Activated gamma-delta T cell treated with Interleukin-2 at 50 U/mL for 16 hours (primary cell): ENCODE data around the gene HAND2.

Experiments
- DNase-seq: peaks from one replicate; pipeline ENCODE4 v3.0.0-alpha.2; 2020

HAND2 gene

DNA sequence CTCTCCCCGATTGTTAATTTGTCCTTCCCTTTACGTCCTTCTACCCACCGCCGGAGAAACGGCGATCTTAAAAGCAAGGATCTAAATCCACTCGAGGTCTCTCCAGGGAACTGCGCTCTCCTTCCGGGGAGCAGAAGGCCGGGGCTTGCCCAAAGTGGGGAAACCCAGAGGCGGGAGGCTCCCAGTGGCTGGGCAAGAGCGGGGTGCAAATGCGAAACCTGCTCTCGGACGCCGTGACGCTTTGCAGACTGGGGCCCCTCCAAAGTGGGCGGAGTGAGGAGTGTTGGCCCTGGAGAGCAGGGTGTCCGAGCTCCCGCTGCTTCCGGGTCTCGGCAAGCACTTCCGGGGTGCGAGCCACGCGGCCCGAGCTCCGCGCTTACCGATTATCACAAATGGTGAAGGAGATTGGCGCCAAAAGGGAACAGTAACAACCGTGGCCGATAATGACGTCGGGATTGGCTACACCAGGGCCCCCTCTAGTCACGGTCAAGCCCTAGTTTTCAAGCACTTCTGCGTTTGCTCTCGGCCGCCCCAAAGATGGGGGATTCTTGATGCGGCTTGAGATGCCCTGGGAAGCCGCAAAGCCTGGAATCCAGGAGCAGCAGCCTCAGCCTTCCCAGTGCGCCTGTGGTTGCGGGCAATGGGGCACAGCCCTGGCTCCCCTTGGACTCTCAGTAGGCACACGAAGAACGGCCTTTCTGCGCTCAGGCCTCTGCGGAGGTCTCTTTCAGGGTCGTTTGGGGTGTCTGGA, 29.0 kb downstream of the HAND2 start:
- no peak for DNase-seq

DNA sequence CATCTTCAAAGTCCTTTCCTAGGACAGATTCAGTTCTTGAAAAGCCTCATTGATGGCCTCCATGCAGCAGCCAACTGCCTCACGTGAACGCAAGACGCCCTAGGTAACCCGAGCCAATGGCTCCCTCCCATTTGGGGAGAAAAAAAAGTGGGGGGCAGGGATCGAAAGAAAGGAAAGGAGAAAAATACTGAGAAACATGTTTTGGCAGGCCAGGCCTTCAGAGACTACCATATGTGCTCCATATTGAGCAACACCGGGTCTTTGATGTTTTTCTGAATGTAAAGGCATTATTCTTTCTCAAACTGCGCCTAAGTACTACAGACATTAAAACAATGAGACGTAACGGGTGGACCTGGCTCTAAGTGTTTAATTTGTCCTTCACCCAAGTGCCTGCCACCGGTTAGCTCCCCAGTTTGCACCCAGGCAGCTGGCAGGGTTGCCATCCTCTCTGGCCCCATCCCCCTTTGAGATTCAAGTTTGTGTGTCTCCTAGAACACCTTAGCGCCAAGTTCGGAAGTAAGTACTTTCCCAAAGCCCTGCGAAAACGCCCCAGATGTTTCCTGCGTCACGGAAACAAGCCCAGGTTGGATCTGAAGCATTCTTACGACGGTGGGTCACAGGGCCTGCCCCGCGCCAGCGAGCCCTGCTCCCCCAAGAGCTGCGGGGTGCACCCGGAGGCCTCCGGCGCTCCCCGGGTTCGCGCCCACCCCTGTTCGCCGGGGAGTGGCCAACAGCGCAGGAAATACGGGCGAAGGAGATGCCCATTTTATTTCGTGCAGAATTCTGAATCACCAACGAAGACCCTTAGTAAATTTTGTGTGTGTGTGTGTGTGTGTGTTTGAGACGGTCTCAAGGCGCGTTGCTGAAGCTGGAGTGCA, 30.1 kb downstream of the HAND2 start:
- no peak for DNase-seq

- no peak for DNase-seq
Measured at GRCh38 chr4:173498771-173499170, 31.3 kb downstream of the HAND2 start.

DNA sequence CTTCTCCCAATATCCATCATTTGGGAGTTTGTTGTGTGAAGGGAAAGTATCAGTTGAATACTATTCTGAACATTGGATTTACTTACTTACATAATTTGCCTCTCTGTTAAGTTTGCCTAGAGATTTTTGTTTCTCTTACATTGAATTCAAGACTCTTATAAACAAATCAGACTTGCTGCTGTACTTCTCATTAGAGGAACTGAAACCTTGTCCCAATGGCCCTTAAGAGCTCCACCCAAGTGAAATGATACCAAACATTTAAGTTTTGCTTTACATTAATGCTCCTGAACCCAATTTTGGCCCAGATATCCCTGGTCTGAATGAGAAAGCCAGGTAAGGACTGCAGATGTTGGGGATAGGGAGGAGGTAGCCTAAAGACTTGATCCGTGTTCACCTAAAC, 32.0 kb downstream of the HAND2 start:
- DNase-seq: no peak

GRCh38 chr4:173494013-173494970, 35.7 kb downstream of the HAND2 start:
- peak; percentile 39 for DNase-seq

GRCh38 chr4:173493041-173493440, 37.0 kb downstream of the HAND2 start:
- DNase-seq: no peak

- DNase-seq: no peak
Measured at GRCh38 chr4:173492315-173492714, 37.7 kb downstream of the HAND2 start.

- DNase-seq: no peak
Measured at GRCh38 chr4:173490817-173491528, 39.1 kb downstream of the HAND2 start.

- no peak for DNase-seq
Measured at GRCh38 chr4:173490256-173490655, 39.8 kb downstream of the HAND2 start.

DNA sequence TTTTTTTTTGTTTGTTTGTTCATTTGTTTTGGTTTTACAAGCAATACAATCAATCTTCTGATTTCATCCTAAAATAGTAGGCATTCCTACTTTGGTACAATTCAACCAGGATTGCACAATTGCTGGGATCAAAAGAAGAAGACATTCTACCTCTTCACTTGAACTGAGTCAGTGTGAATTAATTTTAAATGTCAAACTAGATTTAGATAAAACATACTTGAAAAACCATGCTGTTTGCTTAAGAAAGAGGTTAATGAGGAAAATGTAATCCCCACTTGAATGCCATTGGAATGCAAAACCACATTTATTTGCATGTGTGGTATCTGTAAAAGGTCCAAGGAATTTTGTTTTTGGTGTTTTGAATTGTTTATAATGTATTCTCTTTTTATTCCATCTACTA, 40.5 kb downstream of the HAND2 start:
- no peak for DNase-seq

GRCh38 chr4:173488656-173489055, 41.4 kb downstream of the HAND2 start:
- DNase-seq: no peak

- DNase-seq: no peak
Measured at GRCh38 chr4:173488074-173488473, 42.0 kb downstream of the HAND2 start.

DNA sequence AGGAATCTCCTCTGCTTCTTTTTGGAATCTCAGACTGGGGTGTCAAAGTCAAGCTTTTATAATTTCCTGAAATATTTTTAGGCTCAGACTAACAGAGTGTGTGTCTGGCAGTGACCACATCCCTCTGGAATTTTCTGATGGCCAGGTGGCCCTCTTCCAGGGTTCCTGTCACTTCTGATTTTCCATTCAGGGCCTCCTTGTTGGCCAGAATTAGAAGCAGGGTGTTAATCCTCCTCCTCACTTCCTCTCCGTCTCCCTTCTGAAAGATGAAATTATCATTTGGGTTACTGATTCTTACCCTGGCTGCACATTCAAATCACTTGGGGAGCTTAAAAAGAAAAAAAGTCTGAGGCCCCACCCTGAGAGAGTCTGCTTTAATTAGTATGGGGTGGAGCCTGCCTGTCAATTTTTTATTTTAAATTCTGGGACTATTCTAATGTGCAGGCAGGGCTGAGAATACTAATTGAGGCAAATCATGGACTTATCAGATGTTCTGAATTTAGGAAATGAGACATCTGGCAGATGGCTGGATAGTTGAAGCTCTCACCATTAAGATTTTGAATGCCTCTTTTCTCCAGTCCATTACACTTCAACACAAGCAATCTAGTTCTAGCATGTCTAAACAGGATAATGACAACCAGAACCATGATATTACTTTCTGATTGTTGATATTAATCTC, 43.2 kb downstream of the HAND2 start:
- no peak for DNase-seq

DNA sequence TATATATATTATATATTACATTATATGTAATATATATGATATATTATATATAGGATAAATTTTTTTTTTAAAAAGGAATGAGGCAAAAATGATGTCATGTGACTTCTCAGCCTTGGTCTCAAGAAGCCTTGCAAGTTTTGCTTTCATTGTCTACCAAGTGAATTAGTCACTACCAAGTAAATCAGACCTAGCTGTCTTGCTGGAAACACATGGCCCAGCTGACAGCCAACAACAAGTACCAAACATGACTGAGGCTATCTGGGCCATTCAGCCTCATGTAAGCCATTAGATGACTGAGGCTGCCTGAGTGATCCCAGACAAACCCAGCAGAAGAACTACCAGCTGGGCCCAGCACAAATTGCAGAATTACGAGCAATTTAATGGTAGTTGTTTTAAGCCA, 44.9 kb downstream of the HAND2 start:
- DNase-seq: no peak

DNA sequence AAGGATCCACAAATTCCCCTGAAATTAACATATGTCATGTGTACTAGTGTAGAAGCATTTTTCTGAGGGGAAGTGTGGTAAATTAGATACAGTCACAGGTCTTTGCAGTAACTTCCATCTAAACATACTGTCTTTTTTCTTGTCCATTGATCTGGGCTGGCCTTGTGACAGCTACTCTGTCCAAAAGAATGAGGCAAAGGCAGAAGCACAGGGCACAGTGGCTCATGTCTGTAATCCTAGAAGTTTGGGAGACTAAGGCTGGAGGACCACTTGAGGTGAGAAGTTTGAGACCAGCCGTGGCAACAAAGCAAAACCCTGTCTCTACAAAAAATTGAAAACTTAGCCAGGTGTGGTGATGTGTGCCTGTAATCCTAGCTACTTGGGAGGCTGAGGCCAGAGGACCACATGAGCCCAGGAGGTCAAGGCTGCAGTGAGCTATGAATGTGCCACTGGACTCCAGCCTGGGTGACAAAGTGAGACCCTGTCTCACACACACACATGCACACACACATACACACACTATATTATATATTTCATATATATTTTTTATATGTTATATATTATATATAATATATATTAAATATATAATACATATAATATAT, 47.6 kb downstream of the HAND2 start:
- DNase-seq: no peak

DNA sequence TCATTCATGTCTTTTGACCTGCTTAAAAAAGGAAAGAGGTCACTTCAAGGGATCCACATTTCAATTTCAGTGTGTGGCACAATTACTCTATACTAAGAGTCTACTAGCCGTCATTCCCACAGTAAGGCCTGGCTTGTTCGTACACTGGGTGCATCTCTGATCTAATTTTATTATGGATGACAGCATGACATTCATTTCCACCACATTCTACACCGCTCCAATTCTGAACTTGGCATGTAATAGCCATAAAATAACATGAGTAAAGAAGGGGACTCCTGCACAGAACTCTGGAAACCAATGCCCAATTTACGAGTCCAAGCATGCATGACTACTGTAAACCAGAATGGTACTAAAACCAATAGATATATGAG, 51.1 kb downstream of the HAND2 start:
- no peak for DNase-seq

DNA sequence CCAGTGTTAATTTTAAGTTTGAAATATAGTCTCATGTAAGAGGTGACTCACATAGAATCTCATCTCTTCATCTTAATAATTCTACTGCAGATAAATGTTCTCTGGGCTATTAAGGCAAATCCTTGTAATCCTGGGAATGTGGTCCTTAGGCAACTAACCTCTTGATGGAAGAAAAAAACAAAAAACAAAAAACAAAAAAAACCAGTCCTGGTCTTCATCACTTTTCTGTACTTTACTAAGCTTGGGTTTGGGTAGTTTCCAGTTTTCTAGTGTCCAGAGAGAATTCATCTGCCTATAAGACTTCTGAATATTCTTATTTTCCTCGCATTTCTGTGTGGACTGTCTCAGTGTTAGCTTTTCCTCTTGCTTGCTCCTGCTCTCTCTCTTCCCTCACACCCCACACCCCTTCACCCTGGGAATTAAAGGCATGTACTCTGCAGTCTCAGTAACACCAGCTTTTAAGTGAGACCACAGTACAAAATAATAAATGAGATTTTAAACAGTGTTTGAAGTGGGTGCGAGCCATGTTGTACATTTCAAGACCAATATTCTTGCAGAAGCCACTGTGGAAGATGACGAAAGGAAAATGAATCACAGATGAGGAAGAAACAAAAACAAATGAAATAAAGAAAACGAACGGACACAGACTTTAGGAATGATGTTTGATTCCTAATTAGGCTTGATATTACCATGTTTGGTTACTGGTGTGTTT, 51.7 kb downstream of the HAND2 start:
- DNase-seq: no peak

DNA sequence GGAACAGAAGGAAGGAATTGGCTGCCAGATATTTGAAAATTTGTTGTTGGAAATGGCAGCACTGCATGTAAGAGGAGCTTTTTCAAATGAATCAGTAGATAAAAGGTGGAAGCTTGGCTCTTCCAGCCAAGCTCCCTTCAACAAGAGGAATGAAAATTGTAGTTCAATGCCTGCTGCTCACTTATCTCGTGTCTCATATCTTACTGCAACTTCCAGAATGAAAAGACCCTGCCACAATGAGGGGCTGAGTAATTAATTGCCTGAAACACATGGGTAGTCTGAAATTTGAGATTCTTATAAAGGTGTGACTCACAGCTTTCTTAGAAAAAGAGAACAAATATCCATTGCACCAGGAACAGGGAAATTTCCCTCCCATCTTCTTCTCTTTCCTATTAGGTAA, 53.0 kb downstream of the HAND2 start:
- no peak for DNase-seq
